K562 (cell line): ENCODE measurements around the gene DAPK2. TPM values are rescaled to one million over a fixed set of nuclear protein-coding genes. Genes with fewer than 3 reads are reported as not detected.

Experiments used
- ARNT ChIP-seq, 2 experiments: fragments of 450-650 bp; IDR thresholded peaks; 2 replicates each; pipeline ENCODE4 v1.6.1; 2016; ENCODE audit warnings: mild to moderate bottlenecking in 1 of 2
- CUX1 ChIP-seq: fragments of 200-800 bp; sonication (Bioruptor generic); IDR thresholded peaks from 2 replicates; pipeline ENCODE4 v1.6.1; 2016; ENCODE audit warnings: missing genetic modification characterization, missing compliant biosample characterization
- DDX20 ChIP-seq: fragments of 450-650 bp; IDR thresholded peaks from 2 replicates; pipeline ENCODE4 v1.6.1; 2016; ENCODE audit warnings: missing genetic modification characterization, low read depth, mild to moderate bottlenecking, missing compliant biosample characterization, moderate library complexity
- E2F4 ChIP-seq: sonication (generic); formaldehyde crosslinking; IDR thresholded peaks from 2 replicates; pipeline ENCODE4 v1.8.0; 2022; ENCODE audit warnings: mild to moderate bottlenecking, low read depth, missing genetic modification reagents
- ELF1 ChIP-seq: fragments of 200-800 bp; sonication (Bioruptor generic); IDR thresholded peaks from 2 replicates; pipeline ENCODE4 v1.6.1; 2016; ENCODE audit warnings: missing genetic modification characterization, missing compliant biosample characterization
- ETV1 ChIP-seq: fragments of 450-650 bp; conservative IDR thresholded peaks from 2 replicates; pipeline ENCODE4 v1.6.1; 2016; ENCODE audit warnings: missing genetic modification characterization, control low read depth, low read depth, missing compliant biosample characterization
- ETV6 ChIP-seq, 3 experiments: fragments of 150-350 bp in 1 of 3; sonication (generic) in 1 of 3; formaldehyde crosslinking in 1 of 3; IDR thresholded peaks; 2 replicates each; pipeline versions ENCODE4 v1.6.1 to v1.8.0; 2014 to 2022; ENCODE audit warnings: borderline replicate concordance in 2 of 3, low read depth in 2 of 3, antibody characterized with exemption in 1 of 3, low read length in 1 of 3, mild to moderate bottlenecking in 1 of 3, missing genetic modification reagents in 1 of 3
- KAT8 ChIP-seq: fragments of 450-650 bp; IDR thresholded peaks from 2 replicates; pipeline ENCODE4 v1.6.1; 2016; ENCODE audit warnings: low read depth, mild to moderate bottlenecking
- SMAD4 ChIP-seq: fragments of 250-450 bp; sonication (Bioruptor Pico); conservative IDR thresholded peaks from 2 replicates; pipeline ENCODE4 v1.8.0; 2021; ENCODE audit warnings: inconsistent platforms, mild to moderate bottlenecking, moderate library complexity
- SMARCA5 ChIP-seq: fragments of 450-650 bp; IDR thresholded peaks from 2 replicates; pipeline ENCODE4 v1.6.1; 2016
- XRCC4 ChIP-seq: IDR thresholded peaks from one replicate; pipeline ENCODE4 v1.6.1; 2011; ENCODE audit not compliant: insufficient read depth, insufficient read length; ENCODE audit errors: extremely low read depth
- ZBTB12 ChIP-seq: fragments of 250-450 bp; sonication (Bioruptor Pico); IDR thresholded peaks from 2 replicates; pipeline ENCODE4 v1.4.0; 2020
- ZNF311 ChIP-seq: fragments of 250-450 bp; sonication (Bioruptor Pico); IDR thresholded peaks from 2 replicates; pipeline ENCODE4 v1.4.0; 2020; ENCODE audit warnings: mild to moderate bottlenecking, moderate library complexity
- ZNF592 ChIP-seq: fragments of 450-650 bp; IDR thresholded peaks from 2 replicates; pipeline ENCODE4 v1.6.1; 2017; ENCODE audit warnings: antibody characterized with exemption, mild to moderate bottlenecking
- polyA plus RNA-seq, 8 experiments: library from polyadenylated mRNA; depleted of rRNA in 4 of 8; stranded (reverse) in 5 of 8; unstranded in 3 of 8; fragments of >200 nt; fragmentation: Nextera tagmentation in 2 of 8; fragmentation: Illumina TruSeq in 1 of 8; extraction: Ambion mirVana in 2 of 8; extraction: Trizol in 1 of 8; gene quantifications; 2 replicates each; pipeline versions ENCODE4 v1.2.1 to v1.2.3, GENCODE V29; 2011 to 2014; ENCODE audit warnings: inconsistent platforms in 1 of 8, missing spikeins in 1 of 8
- total RNA-seq, 7 experiments: library from RNA; depleted of rRNA in 6 of 7; stranded (reverse); fragments of >200 nt in 6 of 7; fragmentation: Illumina TruSeq in 2 of 7; extraction: Trizol in 2 of 7; gene quantifications; 2 replicates each; pipeline versions ENCODE4 v1.2.1 to v1.2.3, GENCODE V29; 2011 to 2021; ENCODE audit warnings: low replicate concordance in 1 of 7

Gene DAPK2
- total and polyA plus RNA-seq, 9 of the 15 experiments (the other 6 are each of a cell fraction or from before 2014, with no cell fraction given) = 0.14 to 5.2 (median 2.2) TPM

DNA sequence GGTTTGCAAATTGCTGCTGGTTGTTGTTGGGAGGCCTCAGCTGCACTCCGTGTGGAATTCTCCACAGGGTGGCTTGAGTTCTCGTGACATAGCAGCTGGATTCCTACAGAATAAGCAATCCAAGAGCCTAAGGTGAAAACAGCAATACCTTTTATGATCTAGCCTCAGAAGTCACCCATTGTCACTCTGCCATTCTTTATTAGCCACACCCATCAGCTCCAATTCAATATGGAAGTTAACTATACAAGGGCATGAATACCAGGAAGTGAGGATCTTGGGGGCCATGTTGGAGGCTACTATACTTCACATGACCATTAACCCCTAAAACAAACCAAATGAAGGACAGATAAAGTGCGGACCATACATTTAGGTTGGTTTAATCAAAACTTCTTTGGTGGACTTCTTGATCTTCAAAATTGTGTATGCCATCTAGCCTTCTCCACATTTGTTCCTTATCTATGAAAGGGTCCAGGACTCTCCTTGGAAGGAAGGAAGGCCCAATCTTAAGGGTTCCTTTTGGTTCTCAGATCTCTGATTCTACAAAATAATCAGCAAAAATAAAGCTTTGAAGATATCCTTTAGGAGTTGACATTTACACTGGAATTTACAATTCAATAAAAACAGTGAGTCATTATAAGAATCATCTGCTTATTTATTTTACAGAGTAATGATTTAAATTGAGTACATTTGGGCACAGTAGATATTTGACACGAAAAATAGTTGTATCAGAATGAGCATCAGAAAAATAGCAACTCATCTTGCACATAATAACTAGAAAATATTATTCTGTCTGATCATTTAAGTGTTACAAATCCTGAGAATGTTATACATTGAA lies 25.9 kb upstream of the DAPK2 start (continued):
- TF ChIP-seq CUX1 = peak; percentile 72; the same call in 1 of the 2 replicates
- peak; percentile 56; the same call in 1 of the 2 replicates for TF ChIP-seq DDX20 (tag)
- TF ChIP-seq ETV1 (tag) = 0 out of 2 replicates have a peak, but pooled peaks have one; percentile 6
- TF ChIP-seq ETV6 (IDR thresholded peaks at IDR 0.05; ENCODE audit: borderline replicate concordance in 1 of 2, low read depth in 2 of 2, low read length in 1 of 2) = no peak
- no peak for TF ChIP-seq ETV6 (CRISPR knock-in tag; IDR thresholded peaks at IDR 0.05; ENCODE audit: borderline replicate concordance)
- no peak for TF ChIP-seq KAT8
- TF ChIP-seq SMAD4 (CRISPR knock-in tag) = 0 out of 2 replicates have a peak, but pooled peaks have one; percentile 13
- TF ChIP-seq XRCC4 = no peak
- TF ChIP-seq ZNF592 = peak; percentile 53; the same call in 1 of the 2 replicates
- TF ChIP-seq SMARCA5 = no peak
- TF ChIP-seq ZNF311 (CRISPR knock-in tag) = no peak
- TF ChIP-seq ELF1 = peak; percentile 86
- no peak for TF ChIP-seq ZBTB12 (CRISPR knock-in tag)
- TF ChIP-seq E2F4 (CRISPR knock-in tag) = no peak
- TF ChIP-seq ARNT (IDR thresholded peaks at IDR 0.05) = no peak
